Measurements from ENCODE around the gene TSHZ2. TPM values are rescaled to one million over a fixed set of nuclear protein-coding genes. Genes with fewer than 3 reads are reported as not detected.

TSHZ2 gene
- total and polyA plus RNA-seq, 9 of the 15 experiments (the other 6 are each of a cell fraction or from before 2014, with no cell fraction given), result 0.03 to 0.20 (median 0.05) TPM; not detected in 4

DNA sequence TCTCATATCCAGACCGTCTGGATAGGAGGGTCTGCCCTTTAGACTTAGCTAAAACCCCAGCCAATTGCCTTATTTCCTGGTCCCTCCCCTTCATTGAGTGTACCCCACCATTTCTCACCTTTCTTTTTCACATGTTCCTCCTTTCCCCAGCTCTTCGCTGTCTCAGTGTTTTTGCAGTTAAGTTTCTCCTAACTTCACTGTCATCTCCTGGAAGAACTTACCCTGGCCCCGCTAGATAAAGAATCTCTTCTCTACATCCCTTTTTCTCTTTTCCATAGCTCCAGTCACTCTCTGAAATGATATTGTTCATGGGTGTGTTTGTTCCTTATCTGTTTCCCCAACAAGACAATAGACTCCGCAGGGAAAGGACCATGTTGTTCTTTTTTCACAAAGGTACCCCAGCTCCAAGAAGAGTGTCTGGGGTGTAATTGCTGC, 208.8 kb downstream of the TSHZ2 start (continued):
- TF ChIP-seq, protein P1, sequence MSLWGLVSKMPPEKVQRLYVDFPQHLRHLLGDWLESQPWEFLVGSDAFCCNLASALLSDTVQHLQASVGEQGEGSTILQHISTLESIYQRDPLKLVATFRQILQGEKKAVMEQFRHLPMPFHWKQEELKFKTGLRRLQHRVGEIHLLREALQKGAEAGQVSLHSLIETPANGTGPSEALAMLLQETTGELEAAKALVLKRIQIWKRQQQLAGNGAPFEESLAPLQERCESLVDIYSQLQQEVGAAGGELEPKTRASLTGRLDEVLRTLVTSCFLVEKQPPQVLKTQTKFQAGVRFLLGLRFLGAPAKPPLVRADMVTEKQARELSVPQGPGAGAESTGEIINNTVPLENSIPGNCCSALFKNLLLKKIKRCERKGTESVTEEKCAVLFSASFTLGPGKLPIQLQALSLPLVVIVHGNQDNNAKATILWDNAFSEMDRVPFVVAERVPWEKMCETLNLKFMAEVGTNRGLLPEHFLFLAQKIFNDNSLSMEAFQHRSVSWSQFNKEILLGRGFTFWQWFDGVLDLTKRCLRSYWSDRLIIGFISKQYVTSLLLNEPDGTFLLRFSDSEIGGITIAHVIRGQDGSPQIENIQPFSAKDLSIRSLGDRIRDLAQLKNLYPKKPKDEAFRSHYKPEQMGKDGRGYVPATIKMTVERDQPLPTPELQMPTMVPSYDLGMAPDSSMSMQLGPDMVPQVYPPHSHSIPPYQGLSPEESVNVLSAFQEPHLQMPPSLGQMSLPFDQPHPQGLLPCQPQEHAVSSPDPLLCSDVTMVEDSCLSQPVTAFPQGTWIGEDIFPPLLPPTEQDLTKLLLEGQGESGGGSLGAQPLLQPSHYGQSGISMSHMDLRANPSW (CRISPR knock-in tag; IDR thresholded peaks at IDR 0.05), result no peak
- TF ChIP-seq, protein P2, sequence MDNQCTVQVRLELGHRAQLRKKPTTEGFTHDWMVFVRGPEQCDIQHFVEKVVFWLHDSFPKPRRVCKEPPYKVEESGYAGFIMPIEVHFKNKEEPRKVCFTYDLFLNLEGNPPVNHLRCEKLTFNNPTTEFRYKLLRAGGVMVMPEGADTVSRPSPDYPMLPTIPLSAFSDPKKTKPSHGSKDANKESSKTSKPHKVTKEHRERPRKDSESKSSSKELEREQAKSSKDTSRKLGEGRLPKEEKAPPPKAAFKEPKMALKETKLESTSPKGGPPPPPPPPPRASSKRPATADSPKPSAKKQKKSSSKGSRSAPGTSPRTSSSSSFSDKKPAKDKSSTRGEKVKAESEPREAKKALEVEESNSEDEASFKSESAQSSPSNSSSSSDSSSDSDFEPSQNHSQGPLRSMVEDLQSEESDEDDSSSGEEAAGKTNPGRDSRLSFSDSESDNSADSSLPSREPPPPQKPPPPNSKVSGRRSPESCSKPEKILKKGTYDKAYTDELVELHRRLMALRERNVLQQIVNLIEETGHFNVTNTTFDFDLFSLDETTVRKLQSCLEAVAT (IDR thresholded peaks at IDR 0.05), result peak; percentile 28 to 53; a peak in 1 of 4 replicates
- TF ChIP-seq, protein P3, sequence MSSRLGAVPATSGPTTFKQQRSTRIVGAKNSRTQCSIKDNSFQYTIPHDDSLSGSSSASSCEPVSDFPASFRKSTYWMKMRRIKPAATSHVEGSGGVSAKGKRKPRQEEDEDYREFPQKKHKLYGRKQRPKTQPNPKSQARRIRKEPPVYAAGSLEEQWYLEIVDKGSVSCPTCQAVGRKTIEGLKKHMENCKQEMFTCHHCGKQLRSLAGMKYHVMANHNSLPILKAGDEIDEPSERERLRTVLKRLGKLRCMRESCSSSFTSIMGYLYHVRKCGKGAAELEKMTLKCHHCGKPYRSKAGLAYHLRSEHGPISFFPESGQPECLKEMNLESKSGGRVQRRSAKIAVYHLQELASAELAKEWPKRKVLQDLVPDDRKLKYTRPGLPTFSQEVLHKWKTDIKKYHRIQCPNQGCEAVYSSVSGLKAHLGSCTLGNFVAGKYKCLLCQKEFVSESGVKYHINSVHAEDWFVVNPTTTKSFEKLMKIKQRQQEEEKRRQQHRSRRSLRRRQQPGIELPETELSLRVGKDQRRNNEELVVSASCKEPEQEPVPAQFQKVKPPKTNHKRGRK (tag; IDR thresholded peaks at IDR 0.05), result no peak
- TF ChIP-seq HDAC2 (IDR thresholded peaks at IDR 0.05), result peak; percentile 72
- TF ChIP-seq MEIS2 (IDR thresholded peaks at IDR 0.05; ENCODE audit: partially characterized antibody), result peak; percentile 7
- no peak for TF ChIP-seq CHD1 (IDR thresholded peaks at IDR 0.05; ENCODE audit: low read length)
- TF ChIP-seq, protein P4, sequence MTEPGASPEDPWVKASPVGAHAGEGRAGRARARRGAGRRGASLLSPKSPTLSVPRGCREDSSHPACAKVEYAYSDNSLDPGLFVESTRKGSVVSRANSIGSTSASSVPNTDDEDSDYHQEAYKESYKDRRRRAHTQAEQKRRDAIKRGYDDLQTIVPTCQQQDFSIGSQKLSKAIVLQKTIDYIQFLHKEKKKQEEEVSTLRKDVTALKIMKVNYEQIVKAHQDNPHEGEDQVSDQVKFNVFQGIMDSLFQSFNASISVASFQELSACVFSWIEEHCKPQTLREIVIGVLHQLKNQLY (CRISPR knock-in tag; conservative IDR thresholded peaks at IDR 0.05), result no peak
- TF ChIP-seq PHF8 (IDR thresholded peaks at IDR 0.05; ENCODE audit: borderline replicate concordance, low read length), result no peak; the same call in 1 of the 2 replicates
- no peak for TF ChIP-seq POLR2A (conservative IDR thresholded peaks at IDR 0.05)
- TF ChIP-seq, protein P5, sequence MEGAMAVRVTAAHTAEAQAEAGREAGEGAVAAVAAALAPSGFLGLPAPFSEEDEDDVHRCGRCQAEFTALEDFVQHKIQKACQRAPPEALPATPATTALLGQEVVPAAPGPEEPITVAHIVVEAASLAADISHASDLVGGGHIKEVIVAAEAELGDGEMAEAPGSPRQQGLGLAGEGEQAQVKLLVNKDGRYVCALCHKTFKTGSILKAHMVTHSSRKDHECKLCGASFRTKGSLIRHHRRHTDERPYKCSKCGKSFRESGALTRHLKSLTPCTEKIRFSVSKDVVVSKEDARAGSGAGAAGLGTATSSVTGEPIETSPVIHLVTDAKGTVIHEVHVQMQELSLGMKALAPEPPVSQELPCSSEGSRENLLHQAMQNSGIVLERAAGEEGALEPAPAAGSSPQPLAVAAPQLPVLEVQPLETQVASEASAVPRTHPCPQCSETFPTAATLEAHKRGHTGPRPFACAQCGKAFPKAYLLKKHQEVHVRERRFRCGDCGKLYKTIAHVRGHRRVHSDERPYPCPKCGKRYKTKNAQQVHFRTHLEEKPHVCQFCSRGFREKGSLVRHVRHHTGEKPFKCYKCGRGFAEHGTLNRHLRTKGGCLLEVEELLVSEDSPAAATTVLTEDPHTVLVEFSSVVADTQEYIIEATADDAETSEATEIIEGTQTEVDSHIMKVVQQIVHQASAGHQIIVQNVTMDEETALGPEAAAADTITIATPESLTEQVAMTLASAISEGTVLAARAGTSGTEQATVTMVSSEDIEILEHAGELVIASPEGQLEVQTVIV (CRISPR knock-in tag; IDR thresholded peaks at IDR 0.05; ENCODE audit: borderline replicate concordance), result no peak
- TF ChIP-seq ZNF224 (CRISPR knock-in tag; IDR thresholded peaks at IDR 0.05), result no peak
- no peak for TF ChIP-seq BRF1 (IDR thresholded peaks at IDR 0.05; ENCODE audit: borderline replicate concordance, extremely low read depth, insufficient read length)
- TF ChIP-seq ZFP1 (CRISPR knock-in tag; IDR thresholded peaks at IDR 0.05), result no peak
- TF ChIP-seq JUND (IDR thresholded peaks at IDR 0.05; ENCODE audit: borderline replicate concordance, low read depth, low read length), result peak; percentile 38; the same call in 1 of the 2 replicates
- TF ChIP-seq JUND (tag; IDR thresholded peaks at IDR 0.05; ENCODE audit: borderline replicate concordance, low read depth, low read length), result peak; percentile 51; the same call in 1 of the 3 replicates
- no peak for TF ChIP-seq POLR3A (IDR thresholded peaks at IDR 0.05; ENCODE audit: borderline replicate concordance, extremely low read depth, insufficient read depth, insufficient read length)
- peak; percentile 90 for TF ChIP-seq MTA2 (IDR thresholded peaks at IDR 0.05; ENCODE audit: low read depth)
- TF ChIP-seq MCM7 (IDR thresholded peaks at IDR 0.05), result no peak
